Muscle of arm (tissue), 14 donors: Measurements from ENCODE around the gene IFNAR1. TPM values are rescaled to one million over a fixed set of nuclear protein-coding genes. Genes with fewer than 3 reads are reported as not detected.

Experiments
- DNase-seq: peaks from one replicate; pipeline ENCODE4 v3.0.0-alpha.2; 2013
- long read RNA-seq, 11 donors: transcript quantifications; one replicate each; lab custom pipeline, GENCODE V29; 2026
- polyA plus RNA-seq, 12 donors: library from polyadenylated mRNA; unstranded; fragments of 120-200 nt; gene quantifications; one replicate each; pipeline ENCODE4 v1.2.1, GENCODE V29; 2013; ENCODE audit not compliant: insufficient read length in 12 of 12

IFNAR1 gene
- 10 to 100 TPM in 11 of 12 donors, not detected in 1; 15.3 to 29.6 (median 25.7) TPM for polyA plus RNA-seq
- long read RNA-seq, donor 1, full-length matches to known transcripts, result 4 of 4 reads
- long read RNA-seq, donor 1, partial matches to known transcripts, result 0 of 4 reads
- long read RNA-seq, donor 1, other reads (novel, unspliced or antisense), result 0 of 4 reads
- long read RNA-seq, donor 2, full-length matches to known transcripts, result 7 of 7 reads
- long read RNA-seq, donor 2, partial matches to known transcripts, result 0 of 7 reads
- long read RNA-seq, donor 2, other reads (novel, unspliced or antisense), result 0 of 7 reads
- long read RNA-seq, donor 3, full-length matches to known transcripts, result 4 of 4 reads
- long read RNA-seq, donor 3, partial matches to known transcripts, result 0 of 4 reads
- long read RNA-seq, donor 3, other reads (novel, unspliced or antisense), result 0 of 4 reads
- long read RNA-seq, donor 4, full-length matches to known transcripts, result 1 of 1 reads
- long read RNA-seq, donor 4, partial matches to known transcripts, result 0 of 1 reads
- long read RNA-seq, donor 4, other reads (novel, unspliced or antisense), result 0 of 1 reads
- long read RNA-seq, donor 5, full-length matches to known transcripts, result 10 of 19 reads
- long read RNA-seq, donor 5, partial matches to known transcripts, result 9 of 19 reads
- long read RNA-seq, donor 5, other reads (novel, unspliced or antisense), result 0 of 19 reads
- long read RNA-seq, donor 6, full-length matches to known transcripts, result 2 of 2 reads
- long read RNA-seq, donor 6, partial matches to known transcripts, result 0 of 2 reads
- long read RNA-seq, donor 6, other reads (novel, unspliced or antisense), result 0 of 2 reads
- long read RNA-seq, donor 7, full-length matches to known transcripts, result 1 of 1 reads
- long read RNA-seq, donor 7, partial matches to known transcripts, result 0 of 1 reads
- long read RNA-seq, donor 7, other reads (novel, unspliced or antisense), result 0 of 1 reads
- long read RNA-seq, donor 8, full-length matches to known transcripts, result 7 of 18 reads
- long read RNA-seq, donor 8, partial matches to known transcripts, result 11 of 18 reads
- long read RNA-seq, donor 8, other reads (novel, unspliced or antisense), result 0 of 18 reads
- long read RNA-seq, donor 9, full-length matches to known transcripts, result 2 of 2 reads
- long read RNA-seq, donor 9, partial matches to known transcripts, result 0 of 2 reads
- long read RNA-seq, donor 9, other reads (novel, unspliced or antisense), result 0 of 2 reads
- long read RNA-seq, donor 10, full-length matches to known transcripts, result 7 of 7 reads
- long read RNA-seq, donor 10, partial matches to known transcripts, result 0 of 7 reads
- long read RNA-seq, donor 10, other reads (novel, unspliced or antisense), result 0 of 7 reads
- long read RNA-seq, donor 11, full-length matches to known transcripts, result 8 of 13 reads
- long read RNA-seq, donor 11, partial matches to known transcripts, result 5 of 13 reads
- long read RNA-seq, donor 11, other reads (novel, unspliced or antisense), result 0 of 13 reads

- DNase-seq, result peak; percentile 99
These were observed at the start of gene IFNAR1 for GRCh38 chr21:33324291-33325221. Gene IFNAR1 (plus strand): TSS chr21:33324970. CDS start chr21:33325056, 86 bp downstream.

GRCh38 chr21:33278721-33279120 is 46.0 kb upstream of the IFNAR1 start:
- DNase-seq, result no peak

- DNase-seq, result no peak
These were observed 45.4 kb upstream of the IFNAR1 start for GRCh38 chr21:33279330-33279820.

GRCh38 chr21:33281096-33281652 is 43.6 kb upstream of the IFNAR1 start:
- no peak for DNase-seq

GRCh38 chr21:33283203-33283602 is 41.6 kb upstream of the IFNAR1 start:
- DNase-seq, result no peak

GRCh38 chr21:33286076-33286475 is 38.7 kb upstream of the IFNAR1 start:
- DNase-seq, result no peak

- DNase-seq, result peak; percentile 34
These were observed 37.9 kb upstream of the IFNAR1 start for GRCh38 chr21:33286600-33287456.

GRCh38 chr21:33289199-33289819 is 35.5 kb upstream of the IFNAR1 start:
- DNase-seq, result no peak

GRCh38 chr21:33290441-33290840 is 34.3 kb upstream of the IFNAR1 start:
- no peak for DNase-seq

GRCh38 chr21:33291686-33292085 is 33.1 kb upstream of the IFNAR1 start:
- no peak for DNase-seq

GRCh38 chr21:33292724-33293123 is 32.0 kb upstream of the IFNAR1 start:
- no peak for DNase-seq

- DNase-seq, result no peak
These were observed 31.6 kb upstream of the IFNAR1 start for GRCh38 chr21:33293136-33293535.

- no peak for DNase-seq
These were observed 31.0 kb upstream of the IFNAR1 start for GRCh38 chr21:33293811-33294216.

GRCh38 chr21:33296156-33296555 is 28.6 kb upstream of the IFNAR1 start:
- no peak for DNase-seq

GRCh38 chr21:33299181-33299752 is 25.5 kb upstream of the IFNAR1 start:
- no peak for DNase-seq

GRCh38 chr21:33300701-33301631 is 23.8 kb upstream of the IFNAR1 start:
- DNase-seq, result peak; percentile 39

GRCh38 chr21:33301632-33302002 is 23.2 kb upstream of the IFNAR1 start:
- no peak for DNase-seq
